CD14-positive monocyte (primary cell): ENCODE results near the gene OLFML3. TPM values are rescaled to one million over a fixed set of nuclear protein-coding genes. Genes with fewer than 3 reads are reported as not detected.

Experiments
- DNase-seq, 3 donors: peaks; one replicate each; pipeline ENCODE4 v3.0.0-alpha.2; 2011 to 2022
- H2AFZ ChIP-seq: 2 replicates; pipeline ENCODE4 v1.6.0; 2012; ENCODE audit warnings: mild to moderate bottlenecking, low read depth, low read length, inconsistent platforms; ENCODE audit not compliant: insufficient read depth, poor library complexity, severe bottlenecking
- H3K27ac ChIP-seq, 2 donors: 1 replicate in 1 of 2; 2 replicates in 1 of 2; pipeline ENCODE4 v1.5.1; 2012 to 2013; ENCODE audit warnings: low read length in 2 of 2, control low read depth in 1 of 2, inconsistent platforms in 1 of 2, low read depth in 1 of 2, mild to moderate bottlenecking in 1 of 2
- H3K27me3 ChIP-seq, 2 donors: one replicate each; pipeline versions ENCODE4 v1.6.0 to v1.6.1; 2011 to 2013; ENCODE audit warnings: low read length in 2 of 2; ENCODE audit not compliant: control insufficient read depth in 2 of 2, insufficient read depth in 2 of 2
- H3K36me3 ChIP-seq, 2 donors: replicated peaks in 1 of 2; 1 replicate in 1 of 2; 2 replicates in 1 of 2; pipeline versions ENCODE4 v1.5.1 to v1.6.1; 2012 to 2013; ENCODE audit warnings: low read length in 2 of 2, control low read depth in 1 of 2, inconsistent platforms in 1 of 2, mild to moderate bottlenecking in 1 of 2; ENCODE audit not compliant: insufficient read depth in 2 of 2, control insufficient read depth in 1 of 2
- H3K4me1 ChIP-seq, 2 donors: 1 replicate in 1 of 2; 2 replicates in 1 of 2; pipeline versions ENCODE4 v1.5.1 to v1.6.1; 2012 to 2013; ENCODE audit warnings: low read length in 2 of 2, control low read depth in 1 of 2, inconsistent platforms in 1 of 2, mild to moderate bottlenecking in 1 of 2, moderate library complexity in 1 of 2; ENCODE audit not compliant: insufficient read depth in 2 of 2, control insufficient read depth in 1 of 2
- H3K4me2 ChIP-seq: replicated peaks from 2 replicates; pipeline ENCODE3; 2012; ENCODE audit warnings: low read length, moderate library complexity, mild to moderate bottlenecking; ENCODE audit not compliant: poor library complexity, severe bottlenecking; ENCODE audit errors: extremely low read depth
- H3K4me3 ChIP-seq, 3 experiments: fragments of 200-600 bp in 1 of 3; sonication (generic) in 1 of 3; replicated peaks in 1 of 3; 1 replicate in 2 of 3; 2 replicates in 1 of 3; pipeline ENCODE4 v1.5.1; 2011 to 2013; ENCODE audit warnings: low read length in 3 of 3, mild to moderate bottlenecking in 3 of 3, control low read depth in 2 of 3, low read depth in 2 of 3, inconsistent platforms in 1 of 3, moderate library complexity in 1 of 3
- H3K79me2 ChIP-seq: 2 replicates; pipeline ENCODE4 v1.6.0; 2012; ENCODE audit warnings: mild to moderate bottlenecking, control low read depth, inconsistent platforms, low read length, moderate library complexity; ENCODE audit not compliant: insufficient read depth
- H3K9ac ChIP-seq: 2 replicates; pipeline ENCODE4 v1.6.0; 2017; ENCODE audit warnings: low read length, mild to moderate bottlenecking; ENCODE audit not compliant: insufficient read depth, poor library complexity, severe bottlenecking
- H3K9me3 ChIP-seq, 2 donors: replicated peaks in 1 of 2; 1 replicate in 1 of 2; 2 replicates in 1 of 2; pipeline versions ENCODE4 v1.5.1 to v1.6.1; 2012 to 2013; ENCODE audit warnings: low read length in 2 of 2, control low read depth in 1 of 2; ENCODE audit not compliant: control insufficient read depth in 1 of 2, insufficient read depth in 1 of 2
- H4K20me1 ChIP-seq: 2 replicates; pipeline ENCODE4 v1.6.0; 2012; ENCODE audit warnings: mild to moderate bottlenecking, low read length, control low read depth, moderate library complexity; ENCODE audit not compliant: insufficient read depth
- H3K27ac Mint-ChIP-seq, 7 donors: one replicate each; pipeline ENCODE4 v1.8.0; 2020; ENCODE audit warnings: mild to moderate bottlenecking in 7 of 7, mixed read lengths in 7 of 7, moderate library complexity in 6 of 7, inconsistent platforms in 2 of 7
- H3K27me3 Mint-ChIP-seq, 3 donors: one replicate each; pipeline ENCODE4 v1.8.0; 2021 to 2022; ENCODE audit warnings: low read depth in 3 of 3, mild to moderate bottlenecking in 3 of 3, mixed read lengths in 3 of 3, moderate library complexity in 3 of 3, inconsistent platforms in 1 of 3
- H3K36me3 Mint-ChIP-seq, 2 donors: one replicate each; pipeline ENCODE4 v1.8.0; 2020; ENCODE audit warnings: mixed read lengths in 2 of 2, inconsistent platforms in 1 of 2, mild to moderate bottlenecking in 1 of 2
- H3K4me1 Mint-ChIP-seq: one replicate; pipeline ENCODE4 v1.8.0; 2020; ENCODE audit warnings: mild to moderate bottlenecking, mixed read lengths
- H3K4me3 Mint-ChIP-seq, 2 donors: one replicate each; pipeline ENCODE4 v1.8.0; 2020; ENCODE audit warnings: mild to moderate bottlenecking in 2 of 2, mixed read lengths in 2 of 2, moderate library complexity in 1 of 2
- H3K9me3 Mint-ChIP-seq, 7 donors: one replicate each; pipeline ENCODE4 v1.8.0; 2020 to 2022; ENCODE audit warnings: mixed read lengths in 7 of 7, mild to moderate bottlenecking in 6 of 7, moderate library complexity in 6 of 7, inconsistent platforms in 2 of 7
- CTCF ChIP-seq: fragments of 200-600 bp; IDR thresholded peaks from one replicate; pipeline ENCODE4 v1.8.0; 2022; ENCODE audit warnings: antibody characterized with exemption, mild to moderate bottlenecking
- WGBS: methylation state at CpG from one replicate; pipeline ENCODE4 v1.1.5; 2013; ENCODE audit warnings: missing lambda C conversion rate; ENCODE audit not compliant: insufficient coverage; 5-methylcytosine and 5-hydroxymethylcytosine counted together
- intact Hi-C, 2 donors: fragments of 100-400 bp; cut with micrococcal nuclease; formaldehyde crosslinking; loops; one replicate each; pipeline versions ENCODE4 v1.15.0 to v1.15.1; 2023
- polyA plus RNA-seq, 3 donors: library from polyadenylated mRNA; depleted of rRNA in 1 of 3; unstranded in 2 of 3; stranded (reverse) in 1 of 3; fragments of 300-500 nt in 2 of 3; fragments of >200 nt in 1 of 3; fragmentation: Illumina TruSeq in 2 of 3; gene quantifications; 1 replicate in 2 of 3; 2 replicates in 1 of 3; pipeline ENCODE4 v1.2.3, GENCODE V29; 2012 to 2021

Gene OLFML3
- polyA plus RNA-seq, 3 donors = 0.08 to 0.37 (median 0.28) TPM

GRCh38 chr1:113990961-113991360, 11.7 kb downstream of the OLFML3 start:
- H3K27ac Mint-ChIP-seq = no peak overlapping the region
- no peak overlapping the region for H3K4me3 ChIP-seq

GRCh38 chr1:113991467-113991997, 12.3 kb downstream of the OLFML3 start:
- Mint-ChIP-seq H3K36me3 (peaks cover 0 to 2% of the 10 kb centered on the region in 2 donors), H3K27ac (no peak overlapping the region), H3K9me3 (peaks cover 27 to 47% (median 38%) of the 10 kb centered on the region in 7 donors), H3K4me3 (no peak overlapping the region), H3K4me1 (no peaks in the 10 kb centered on the region), H3K27me3 (peaks cover 2 to 3% (median 2%) of the 10 kb centered on the region in 3 donors)
- Histone ChIP-seq H2AFZ (no peak overlapping the region), H3K4me2 (no peak overlapping the region), H3K27ac (no peak overlapping the region), H3K36me3 (no peaks in the 10 kb centered on the region), H3K27me3 (no peaks in the 10 kb centered on the region), H3K9ac (no peak overlapping the region), H3K79me2 (no peaks in the 10 kb centered on the region), H3K4me3 (no peak overlapping the region), H3K9me3 (peaks cover 15 to 39% of the 10 kb centered on the region in 2 donors), H3K4me1 (no peaks in the 10 kb centered on the region), H4K20me1 (no peaks in the 10 kb centered on the region)
- intact Hi-C loops = no loop called here
- DNase-seq = no peak
- no CpG with 5 or more reads among the region's 5 CpGs for WGBS
- no peak for TF ChIP-seq CTCF

More at GRCh38 chr1:113990961-113991360, 11.7 kb downstream of the OLFML3 start:
- Histone ChIP-seq H3K4me1 (no peaks in the 10 kb centered on the region), H3K79me2 (no peaks in the 10 kb centered on the region), H3K9ac (no peak overlapping the region), H3K9me3 (peaks cover 15 to 44% of the 10 kb centered on the region in 2 donors), H4K20me1 (no peaks in the 10 kb centered on the region), H3K4me2 (no peak overlapping the region), H3K27me3 (no peaks in the 10 kb centered on the region), H3K36me3 (no peaks in the 10 kb centered on the region), H2AFZ (no peak overlapping the region), H3K27ac (no peak overlapping the region)
- intact Hi-C loops = no loop called here
- H3K36me3 Mint-ChIP-seq = peaks cover 0 to 2% of the 10 kb centered on the region in 2 donors
- H3K9me3 Mint-ChIP-seq = peaks cover 24 to 43% (median 37%) of the 10 kb centered on the region in 7 donors
- WGBS = no CpG with 5 or more reads among the region's 4 CpGs
- TF ChIP-seq CTCF = no peak
- no peak for DNase-seq
- peaks cover 0 to 3% (median 2%) of the 10 kb centered on the region in 3 donors for H3K27me3 Mint-ChIP-seq
- no peak overlapping the region for H3K4me3 Mint-ChIP-seq
- no peaks in the 10 kb centered on the region for H3K4me1 Mint-ChIP-seq
